Esophagus (tissue), 2 donors: ENCODE measurements around the gene C5AR1. TPM values are rescaled to one million over a fixed set of nuclear protein-coding genes. Genes with fewer than 3 reads are reported as not detected.
"Not testable (repeated sequence)": the region's sequence is repeated elsewhere in the genome, so short reads cannot be mapped to it uniquely, and the experiment has no call there.

Experiments
- H3K27ac ChIP-seq, 2 donors: one replicate each; pipeline ENCODE4 v1.5.1; 2013; ENCODE audit warnings: low read depth in 2 of 2, mild to moderate bottlenecking in 2 of 2, inconsistent platforms in 1 of 2, low read length in 1 of 2, moderate library complexity in 1 of 2
- H3K27me3 ChIP-seq, 2 donors: one replicate each; pipeline ENCODE4 v1.6.1; 2013; ENCODE audit warnings: low read length in 2 of 2, control low read depth in 1 of 2, mild to moderate bottlenecking in 1 of 2; ENCODE audit not compliant: insufficient read depth in 2 of 2, control insufficient read depth in 1 of 2
- H3K36me3 ChIP-seq, 2 donors: one replicate each; pipeline ENCODE4 v1.6.1; 2013; ENCODE audit warnings: low read length in 1 of 2; ENCODE audit not compliant: control insufficient read depth in 2 of 2, insufficient read depth in 2 of 2
- H3K4me1 ChIP-seq, 2 donors: one replicate each; pipeline ENCODE4 v1.6.1; 2013; ENCODE audit warnings: low read length in 1 of 2; ENCODE audit not compliant: control insufficient read depth in 2 of 2, insufficient read depth in 2 of 2
- H3K4me3 ChIP-seq, 2 donors: one replicate each; pipeline ENCODE4 v1.5.1; 2013; ENCODE audit warnings: low read length in 2 of 2, mild to moderate bottlenecking in 2 of 2, low read depth in 1 of 2, moderate library complexity in 1 of 2
- H3K9me3 ChIP-seq, 2 donors: one replicate each; pipeline ENCODE4 v1.6.1; 2013; ENCODE audit warnings: mild to moderate bottlenecking in 2 of 2, low read depth in 1 of 2, low read length in 1 of 2, moderate library complexity in 1 of 2; ENCODE audit not compliant: control insufficient read depth in 2 of 2, insufficient read depth in 1 of 2
- WGBS, 2 donors: extraction: QIAGEN DNeasy Blood & Tissue Kit; methylation state at CpG; one replicate each; pipeline ENCODE4 v1.1.7; 2013; 5-methylcytosine and 5-hydroxymethylcytosine counted together
- polyA plus RNA-seq, 2 donors: library from polyadenylated mRNA; stranded (reverse); fragments of 200-250 nt; gene quantifications; one replicate each; pipeline ENCODE4 v1.2.3, GENCODE V29; 2013
- donor health status: healthy with polysubstance abuse.
- donor health status: Bipolar disorder and iron deficiency.

C5AR1 gene
- polyA plus RNA-seq, 2 donors, result 0.71 to 0.96 TPM

DNA sequence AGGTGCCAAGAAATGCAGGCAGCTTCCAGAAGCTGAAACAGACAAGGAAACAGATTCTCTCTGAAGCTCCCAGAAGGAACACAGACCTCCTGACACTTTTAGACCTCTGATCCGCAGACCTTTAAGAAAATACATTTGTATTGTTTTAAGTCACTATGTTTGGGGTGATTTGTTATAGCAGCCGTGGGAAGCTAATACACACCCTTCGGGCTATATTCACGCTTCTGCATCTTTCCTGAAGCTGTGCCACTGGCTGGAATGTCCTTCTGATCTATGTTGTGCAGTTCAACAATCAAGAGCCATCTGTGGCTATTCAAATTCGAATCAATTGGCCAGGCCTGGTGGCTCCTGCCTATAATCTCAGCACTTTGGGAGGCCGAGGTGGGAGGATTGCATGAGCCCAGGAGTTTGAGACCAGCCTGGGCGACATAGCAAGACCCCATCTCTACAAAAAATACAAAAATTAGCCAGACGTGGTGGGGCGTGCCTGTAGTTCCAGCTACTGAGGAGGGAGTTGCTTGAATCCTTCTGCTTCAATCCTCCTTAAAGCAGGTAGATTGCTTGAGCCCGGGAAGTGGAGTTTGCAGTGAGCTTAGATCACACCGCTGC lies 33.6 kb downstream of the C5AR1 start:
- no peak overlapping the region for H3K27ac ChIP-seq
- no peak overlapping the region for H3K4me3 ChIP-seq
- no peaks in the 10 kb centered on the region for H3K36me3 ChIP-seq
- no peaks in the 10 kb centered on the region for H3K4me1 ChIP-seq
- WGBS, 2 donors, result 85% methylated on average over 11 of the region's 11 CpGs
- H3K27me3 ChIP-seq, result no peaks in the 10 kb centered on the region
- peaks cover 0 to 2% of the 10 kb centered on the region in 2 donors for H3K9me3 ChIP-seq

DNA sequence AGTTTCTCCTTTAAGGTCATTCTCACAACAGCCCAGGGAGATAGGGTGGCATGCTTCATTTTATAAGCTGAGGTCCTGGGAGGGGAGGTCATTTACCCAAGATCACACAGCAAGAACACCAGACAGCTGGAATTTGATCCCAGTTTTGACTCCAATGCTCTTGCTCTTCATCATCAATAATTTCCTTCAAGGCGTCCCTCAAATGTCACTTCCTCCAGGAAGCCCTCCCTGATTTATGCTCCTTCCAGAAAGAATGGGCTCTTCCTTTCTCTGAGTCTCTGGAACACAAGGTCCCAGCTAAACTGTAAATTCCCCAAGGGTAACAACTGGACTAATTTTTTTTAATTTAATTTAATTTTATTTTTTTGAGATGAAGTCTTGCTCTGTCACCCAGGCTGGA lies 34.8 kb downstream of the C5AR1 start:
- no peaks in the 10 kb centered on the region for H3K36me3 ChIP-seq
- no peaks in the 10 kb centered on the region for H3K4me1 ChIP-seq
- H3K4me3 ChIP-seq, result no peak overlapping the region
- H3K27ac ChIP-seq, result no peak overlapping the region
- peaks cover 0 to 2% of the 10 kb centered on the region in 2 donors for H3K9me3 ChIP-seq
- no peaks in the 10 kb centered on the region for H3K27me3 ChIP-seq
- WGBS, 2 donors, result 77 to 89% methylated on average over 1 of the region's 1 CpG

DNA sequence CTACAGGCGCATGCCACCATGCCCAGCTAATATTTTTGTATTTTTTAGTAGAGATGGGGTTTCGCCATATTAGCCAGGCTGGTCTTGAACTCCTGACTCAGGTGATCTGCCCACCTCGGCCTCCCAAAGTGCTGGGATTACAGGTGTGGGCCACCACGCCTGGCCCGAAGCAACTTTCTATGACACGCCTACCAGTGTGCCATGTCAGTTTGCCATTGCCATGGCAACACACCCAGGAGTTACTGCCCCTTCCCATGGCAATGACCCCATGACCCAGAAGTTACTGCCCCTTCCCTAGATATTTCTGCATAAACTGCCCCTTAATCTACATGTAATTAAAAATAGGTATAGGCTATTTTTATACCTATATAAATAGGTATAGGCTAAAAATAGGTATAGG lies 36.4 kb downstream of the C5AR1 start:
- H3K27me3 ChIP-seq, H3K4me1 ChIP-seq, H3K36me3 ChIP-seq, H3K9me3 ChIP-seq, H3K27ac ChIP-seq, H3K4me3 ChIP-seq: not testable (repeated sequence)
- WGBS, 2 donors, result 85 to 88% methylated on average over 6 of the region's 6 CpGs

DNA sequence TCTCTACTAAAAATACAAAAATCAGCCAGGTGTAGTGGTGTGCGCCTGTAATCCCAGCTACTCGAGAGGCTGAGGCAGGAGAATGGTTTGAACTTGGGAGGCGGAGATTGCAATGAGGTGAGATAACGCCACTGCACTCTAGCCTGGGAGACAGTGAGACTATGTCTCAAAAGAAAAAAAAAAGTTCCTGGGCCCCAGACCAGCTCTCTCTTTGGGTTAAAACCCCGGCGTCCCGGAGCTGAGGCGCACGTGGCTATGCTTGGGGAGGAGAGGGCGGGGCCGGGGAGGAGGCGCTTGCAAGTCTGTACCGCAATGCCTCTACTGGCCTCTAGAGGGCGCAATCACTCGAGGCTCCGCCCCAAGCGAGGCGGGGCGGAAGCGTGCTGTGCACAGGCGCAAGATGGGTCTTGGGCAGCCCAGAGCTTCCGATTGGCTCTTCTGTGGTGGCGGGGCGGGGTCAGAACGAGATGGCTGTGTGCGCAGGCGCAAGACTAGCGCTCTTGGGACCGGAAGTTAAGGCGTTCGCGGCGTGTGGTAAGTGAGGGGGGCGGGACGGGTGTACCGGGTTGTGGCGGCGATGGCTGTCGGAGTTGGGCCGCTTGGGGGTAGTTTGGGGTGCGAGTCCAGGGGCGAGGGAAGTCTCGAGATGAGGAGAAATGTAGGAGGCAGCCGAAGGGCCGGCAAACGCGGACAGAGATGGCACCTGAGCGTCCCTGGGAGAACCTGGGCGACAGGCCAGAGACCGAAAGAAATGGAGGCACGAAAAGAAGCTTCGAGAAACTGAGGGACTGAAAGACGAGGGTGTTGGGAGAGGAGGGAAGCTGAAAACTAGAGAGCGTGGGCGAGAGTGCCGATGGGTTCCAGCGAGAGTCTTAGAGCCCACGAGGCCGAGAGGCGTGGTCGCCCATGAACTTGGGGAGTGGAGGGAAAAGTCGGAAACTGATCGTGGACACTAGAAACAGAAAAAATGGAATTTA lies 39.4 kb downstream of the C5AR1 start, which contains the start of gene DHX34:
Gene DHX34, plus strand, starts transcription at position 497 of the 977 bp plus-strand sequence. CDS start 3,716 bp downstream, outside the sequence.
- Histone ChIP-seq H3K4me1 (no peaks in the 10 kb centered on the region), H3K4me3 (peak within 1 kb of the TSS; percentile 71 to 87), H3K27ac (peak within 1 kb of the TSS; percentile 60 to 69), H3K9me3 (no peaks in the 10 kb centered on the region), H3K27me3 (no peaks in the 10 kb centered on the region), H3K36me3 (peaks cover 8 to 10% of the 10 kb centered on the region in 2 donors)
- WGBS, 2 donors, result 3% methylated on average over 62 to 63 of the region's 63 CpGs

DNA sequence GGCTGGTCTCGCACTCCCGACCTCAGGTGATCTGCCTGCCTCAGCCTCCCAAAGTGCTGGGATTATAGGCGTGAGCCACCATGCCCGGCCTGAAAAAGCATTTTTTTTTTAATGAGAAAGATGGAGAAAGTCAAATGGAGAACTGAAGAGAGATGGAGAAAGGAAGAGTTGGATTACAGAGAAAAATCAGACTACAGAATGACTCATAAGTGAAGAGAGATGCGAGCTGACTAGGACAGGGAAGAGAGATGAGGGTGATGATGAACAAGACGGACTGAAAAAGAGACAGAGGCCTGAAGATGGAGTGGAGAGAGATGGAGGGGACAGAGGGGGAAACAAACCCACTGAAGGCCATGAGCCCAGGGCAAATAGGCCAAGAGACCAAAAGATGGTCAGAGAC lies 41.0 kb downstream of the C5AR1 start:
- Histone ChIP-seq H3K9me3 (no peaks in the 10 kb centered on the region), H3K27ac (no peak overlapping the region)
- WGBS, 2 donors, result 86 to 89% methylated on average over 6 of the region's 6 CpGs

DNA sequence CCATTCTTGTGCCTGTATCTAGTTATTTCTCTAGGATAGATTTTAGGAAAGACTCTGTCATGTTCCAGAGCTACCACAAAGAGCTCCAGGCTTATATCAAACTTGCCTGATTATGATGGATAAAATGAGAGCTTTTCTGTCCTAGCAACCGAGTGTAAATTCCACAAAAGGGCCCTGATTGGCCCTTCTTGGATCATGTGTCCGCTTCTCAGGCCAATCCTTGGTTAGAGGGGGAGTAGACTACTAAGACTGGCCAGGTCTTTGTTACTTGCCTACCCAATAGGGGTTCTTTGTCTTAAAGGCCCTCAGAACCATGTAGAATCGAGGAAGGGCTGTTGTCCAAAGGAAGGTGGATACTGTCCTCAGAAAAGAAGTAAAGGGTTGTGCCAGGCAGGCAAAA lies 41.9 kb downstream of the C5AR1 start:
- H3K27ac ChIP-seq, result no peak overlapping the region
- no peaks in the 10 kb centered on the region for H3K4me1 ChIP-seq

More for the DNA sequence above, 41.0 kb downstream of the C5AR1 start:
- Histone ChIP-seq H3K4me1 (no peaks in the 10 kb centered on the region), H3K36me3 (peaks cover 11 to 18% of the 10 kb centered on the region in 2 donors), H3K27me3 (no peaks in the 10 kb centered on the region), H3K4me3 (no peak overlapping the region)

DNA sequence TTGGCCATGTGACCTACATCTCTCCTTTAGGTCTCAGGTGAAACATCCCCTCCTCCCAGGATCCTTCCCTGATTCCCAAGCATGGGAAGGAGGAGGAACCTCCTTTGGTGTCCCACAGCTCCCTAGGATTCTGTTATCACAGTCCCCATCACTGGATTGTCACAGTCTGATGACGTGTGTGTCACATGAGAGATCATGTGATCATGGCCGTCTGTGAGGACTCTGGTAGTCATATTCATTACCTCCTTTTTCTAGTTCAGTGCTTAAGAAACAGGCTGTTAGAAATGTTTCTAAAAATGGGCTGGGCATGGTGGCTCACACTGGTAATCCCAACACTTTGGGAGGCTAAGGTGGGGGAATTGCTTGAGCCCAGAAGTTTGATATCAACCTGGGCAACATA lies 42.4 kb downstream of the C5AR1 start:
- Histone ChIP-seq H3K9me3 (no peaks in the 10 kb centered on the region), H3K27me3 (no peaks in the 10 kb centered on the region), H3K27ac (no peak overlapping the region), H3K4me3 (no peak overlapping the region), H3K4me1 (no peaks in the 10 kb centered on the region), H3K36me3 (peaks cover 11 to 23% of the 10 kb centered on the region in 2 donors)
- WGBS, 2 donors, result 51 to 67% methylated on average over 2 of the region's 2 CpGs

More for the DNA sequence above, 41.9 kb downstream of the C5AR1 start:
- Histone ChIP-seq H3K27me3 (no peaks in the 10 kb centered on the region), H3K9me3 (no peaks in the 10 kb centered on the region), H3K36me3 (peaks cover 11 to 18% of the 10 kb centered on the region in 2 donors), H3K4me3 (no peak overlapping the region)
- WGBS, 2 donors, result 80 to 87% methylated on average over 3 of the region's 3 CpGs

DNA sequence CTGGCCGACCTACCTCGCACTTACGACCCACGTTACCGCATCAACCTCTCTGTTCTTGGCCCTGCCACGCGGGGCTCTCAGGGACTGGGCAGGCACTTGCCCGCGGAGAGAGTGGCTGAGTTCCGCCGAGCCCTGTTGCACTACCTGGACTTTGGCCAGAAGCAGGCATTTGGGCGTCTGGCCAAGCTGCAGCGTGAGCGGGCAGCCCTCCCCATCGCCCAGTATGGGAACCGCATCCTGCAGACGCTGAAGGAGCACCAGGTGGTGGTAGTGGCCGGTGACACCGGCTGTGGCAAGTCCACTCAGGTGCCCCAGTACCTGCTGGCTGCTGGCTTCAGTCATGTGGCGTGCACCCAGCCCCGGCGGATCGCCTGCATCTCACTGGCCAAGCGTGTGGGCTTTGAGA lies 43.6 kb downstream of the C5AR1 start:
- H3K27me3 ChIP-seq, result no peaks in the 10 kb centered on the region
- H3K4me3 ChIP-seq, result no peak overlapping the region
- no peaks in the 10 kb centered on the region for H3K9me3 ChIP-seq
- 75 to 90% methylated on average over 24 of the region's 24 CpGs for WGBS, 2 donors
- H3K27ac ChIP-seq, result no peak overlapping the region
- peaks cover 20 to 35% of the 10 kb centered on the region in 2 donors for H3K36me3 ChIP-seq
- no peaks in the 10 kb centered on the region for H3K4me1 ChIP-seq

DNA sequence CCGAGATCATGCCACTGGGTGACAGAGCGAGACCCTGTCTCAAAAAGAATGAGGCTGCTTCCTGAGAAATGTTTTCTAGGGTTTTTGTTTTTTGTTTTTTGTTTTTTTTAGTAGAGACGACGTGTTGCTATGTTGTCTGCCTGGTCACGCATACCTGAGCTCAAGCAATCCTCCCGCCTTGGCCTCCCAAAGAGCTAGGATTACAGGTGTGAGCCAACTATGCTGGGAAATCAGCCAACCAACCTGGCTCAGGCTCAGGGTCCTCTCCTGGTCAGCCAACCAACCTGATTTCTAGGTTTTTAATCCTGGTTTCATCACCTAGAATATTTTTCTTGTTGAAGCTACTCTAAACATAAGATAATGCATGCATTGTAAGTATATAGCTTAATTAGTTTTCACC lies 47.2 kb downstream of the C5AR1 start:
- 82 to 84% methylated on average over 6 of the region's 6 CpGs for WGBS, 2 donors
- Histone ChIP-seq H3K36me3 (peaks cover 23 to 57% of the 10 kb centered on the region in 2 donors), H3K27me3 (no peaks in the 10 kb centered on the region), H3K4me3 (no peak overlapping the region), H3K9me3 (no peaks in the 10 kb centered on the region), H3K27ac (no peak overlapping the region), H3K4me1 (peaks cover 0 to 2% of the 10 kb centered on the region in 2 donors)
